Small intestine (tissue), 7 donors: Measurements from ENCODE around the gene GPX3. TPM values are rescaled to one million over a fixed set of nuclear protein-coding genes. Genes with fewer than 3 reads are reported as not detected.
A peak's percentile ranks its signal among the peaks of the same experiment; 100 is the strongest.

Source experiments
- DNase-seq, 2 donors: peaks; one replicate each; pipeline versions ENCODE4 v3.0.0 to v3.0.0-alpha.2; 2013
- FAIRE-seq: peaks from 2 replicates; lab custom pipeline; 2012; peaks lifted over from hg19 to GRCh38; lab: Jason Lieb, UNC
- H3K27ac ChIP-seq, 3 donors: one replicate each; pipeline ENCODE4 v1.5.1; 2013; ENCODE audit warnings: low read length in 2 of 3, mild to moderate bottlenecking in 2 of 3, control low read depth in 1 of 3, inconsistent platforms in 1 of 3, low read depth in 1 of 3, moderate library complexity in 1 of 3
- H3K27me3 ChIP-seq, 3 donors: one replicate each; pipeline ENCODE4 v1.6.1; 2013; ENCODE audit warnings: low read length in 3 of 3, inconsistent platforms in 1 of 3; ENCODE audit not compliant: control insufficient read depth in 3 of 3, insufficient read depth in 3 of 3
- H3K36me3 ChIP-seq, 3 donors: one replicate each; pipeline ENCODE4 v1.6.1; 2013; ENCODE audit warnings: low read length in 3 of 3, inconsistent platforms in 1 of 3, low read depth in 1 of 3, mild to moderate bottlenecking in 1 of 3, moderate library complexity in 1 of 3; ENCODE audit not compliant: control insufficient read depth in 3 of 3, insufficient read depth in 2 of 3
- H3K4me1 ChIP-seq, 3 donors: one replicate each; pipeline ENCODE4 v1.6.1; 2013; ENCODE audit warnings: low read length in 2 of 3, inconsistent platforms in 1 of 3, low read depth in 1 of 3, mild to moderate bottlenecking in 1 of 3, moderate library complexity in 1 of 3; ENCODE audit not compliant: control insufficient read depth in 3 of 3, insufficient read depth in 2 of 3
- H3K4me3 ChIP-seq, 3 donors: one replicate each; pipeline ENCODE4 v1.5.1; 2013; ENCODE audit warnings: low read length in 3 of 3, control low read depth in 1 of 3, inconsistent platforms in 1 of 3, low read depth in 1 of 3, mild to moderate bottlenecking in 1 of 3, moderate library complexity in 1 of 3
- H3K9me3 ChIP-seq, 2 donors: one replicate each; pipeline ENCODE4 v1.6.1; 2013; ENCODE audit warnings: low read depth in 1 of 2, low read length in 1 of 2; ENCODE audit not compliant: control insufficient read depth in 2 of 2, insufficient read depth in 1 of 2
- WGBS, 3 donors: extraction: QIAGEN DNeasy Blood & Tissue Kit; methylation state at CpG; one replicate each; pipeline ENCODE4 v1.1.7; 2013; 5-methylcytosine and 5-hydroxymethylcytosine counted together
- polyA plus RNA-seq, 4 donors: library from polyadenylated mRNA; stranded (reverse) in 3 of 4; unstranded in 1 of 4; fragments of 200-250 nt in 3 of 4; fragments of 120-200 nt in 1 of 4; gene quantifications; one replicate each; pipeline versions ENCODE4 v1.2.1 to v1.2.3, GENCODE V29; 2013
- donor health status: healthy with polysubstance abuse.
- donor health status: control.
- donor health status: control.
- donor health status: Bipolar disorder and iron deficiency.
- donor health status: healthy.

GPX3 gene
- polyA plus RNA-seq, 4 donors, result 19.9 to 1,014 (median 112) TPM

GRCh38 chr5:151030379-151030778, 10.0 kb downstream of the GPX3 start:
- WGBS, 3 donors, result 63 to 85% (median 82%) methylated on average over 4 of the region's 4 CpGs
- H3K27me3 ChIP-seq, result no peaks in the 10 kb centered on the region
- peaks cover 12 to 88% (median 32%) of the 10 kb centered on the region in 3 donors for H3K36me3 ChIP-seq
- no peaks in the 10 kb centered on the region for H3K9me3 ChIP-seq
- no peak overlapping the region for H3K4me3 ChIP-seq
- H3K4me1 ChIP-seq, result no peaks in the 10 kb centered on the region
- H3K27ac ChIP-seq, result peak overlapping the region in 1 of 3 donors; percentile 74
- no peak for FAIRE-seq
- DNase-seq, result no peak

DNA sequence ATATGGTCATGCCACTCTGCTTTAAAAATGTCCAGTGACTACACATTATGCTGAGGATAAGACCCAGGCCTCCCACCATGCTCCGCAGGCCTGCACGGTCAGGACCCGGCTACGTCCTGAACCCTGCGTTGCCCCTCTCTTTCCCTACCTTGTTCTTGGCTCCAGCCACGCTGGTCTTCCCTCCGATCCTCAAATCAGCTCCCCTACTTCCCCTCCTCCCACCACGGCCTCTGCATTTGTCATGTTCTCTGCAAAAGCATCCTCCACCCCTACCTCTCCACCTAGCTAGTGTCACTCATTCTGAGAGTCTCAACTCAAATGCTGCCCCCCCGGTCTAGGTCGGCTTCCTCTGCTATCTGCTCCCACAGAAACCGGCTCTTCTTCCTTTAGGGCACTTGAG, 11.2 kb downstream of the GPX3 start:
- H3K27ac ChIP-seq, result peak overlapping the region in 1 of 3 donors; percentile 74
- FAIRE-seq, result no peak

DNA sequence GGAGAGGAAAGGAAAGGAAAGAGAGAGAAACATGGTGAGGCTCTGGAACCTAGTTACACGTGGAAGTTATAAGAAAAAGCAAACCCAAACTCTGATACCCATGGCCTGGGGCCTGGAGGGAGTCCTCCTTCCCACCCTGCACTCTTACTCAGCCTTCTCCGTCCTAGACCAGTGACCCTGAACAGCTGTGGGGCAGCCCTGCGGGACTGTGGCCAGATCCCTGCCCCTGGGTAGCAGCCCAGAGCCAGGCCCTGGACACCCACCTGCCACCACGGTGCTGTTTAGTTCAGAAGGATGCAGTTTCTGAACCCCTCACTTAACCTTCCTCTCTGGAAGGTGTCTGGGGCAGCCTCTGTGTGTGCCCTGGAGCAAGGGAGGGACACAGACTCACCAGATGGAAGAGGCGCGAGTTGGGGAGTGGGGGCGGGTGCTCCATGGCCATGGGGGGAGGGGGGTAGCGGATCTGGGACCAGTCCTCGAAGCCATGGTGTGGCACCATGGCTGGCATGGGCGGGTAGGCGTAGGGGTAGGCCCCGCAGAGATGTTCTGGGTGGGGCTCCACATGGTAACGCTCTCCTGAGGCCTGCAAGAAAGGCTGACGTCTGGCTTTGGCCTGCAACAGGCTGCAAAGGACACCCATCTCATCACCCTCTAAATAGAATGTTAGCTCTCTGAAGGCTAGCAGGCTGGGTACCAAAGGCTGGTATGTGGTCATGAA, 13.0 kb downstream of the GPX3 start:
- FAIRE-seq (no peak), DNase-seq (no peak)
- no peaks in the 10 kb centered on the region for H3K9me3 ChIP-seq
- no peaks in the 10 kb centered on the region for H3K27me3 ChIP-seq
- peaks cover 34 to 90% (median 50%) of the 10 kb centered on the region in 3 donors for H3K36me3 ChIP-seq
- H3K4me1 ChIP-seq, result no peaks in the 10 kb centered on the region
- no peak overlapping the region for H3K4me3 ChIP-seq
- no peak overlapping the region for H3K27ac ChIP-seq
- 93 to 96% (median 94%) methylated on average over 14 of the region's 14 CpGs for WGBS, 3 donors

More for the DNA sequence above, 11.2 kb downstream of the GPX3 start:
- Histone ChIP-seq H3K4me3 (no peak overlapping the region), H3K36me3 (peaks cover 22 to 90% (median 41%) of the 10 kb centered on the region in 3 donors), H3K4me1 (no peaks in the 10 kb centered on the region), H3K9me3 (no peaks in the 10 kb centered on the region), H3K27me3 (no peaks in the 10 kb centered on the region)
- no peak for DNase-seq
- 89 to 95% (median 93%) methylated on average over 11 of the region's 11 CpGs for WGBS, 3 donors

- Histone ChIP-seq H3K27me3 (no peaks in the 10 kb centered on the region), H3K9me3 (no peaks in the 10 kb centered on the region), H3K4me1 (no peaks in the 10 kb centered on the region), H3K36me3 (peaks cover 40 to 89% (median 54%) of the 10 kb centered on the region in 3 donors), H3K4me3 (no peak overlapping the region), H3K27ac (no peak overlapping the region)
- DNase-seq (no peak), FAIRE-seq (no peak)
- 93 to 94% (median 93%) methylated on average over 19 of the region's 19 CpGs for WGBS, 3 donors
Measured at GRCh38 chr5:151034422-151035379, 14.3 kb downstream of the GPX3 start.

DNA sequence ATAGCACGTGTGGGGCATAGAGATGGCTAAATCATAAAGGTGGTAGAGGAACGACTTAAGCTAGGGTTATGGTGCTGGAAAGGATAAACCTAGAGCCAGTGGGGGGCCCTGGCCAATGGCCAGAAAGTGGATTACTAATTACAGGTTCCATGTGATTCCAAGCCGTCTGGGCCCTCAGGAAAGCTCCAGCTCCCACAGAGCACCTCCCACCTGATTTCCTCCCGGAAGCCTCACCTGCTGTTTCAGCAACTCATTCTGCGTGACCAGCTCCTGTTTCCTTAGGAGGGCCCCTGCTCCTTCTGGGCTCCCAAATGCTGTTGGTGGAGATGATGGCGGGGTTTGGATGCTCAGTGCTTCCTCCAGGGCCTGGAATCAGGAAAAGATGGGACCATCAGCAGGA, 16.2 kb downstream of the GPX3 start:
- peaks cover 46 to 91% (median 56%) of the 10 kb centered on the region in 3 donors for H3K36me3 ChIP-seq
- no peak for FAIRE-seq
- WGBS, 3 donors, result 86 to 91% (median 90%) methylated on average over 6 of the region's 6 CpGs

DNA sequence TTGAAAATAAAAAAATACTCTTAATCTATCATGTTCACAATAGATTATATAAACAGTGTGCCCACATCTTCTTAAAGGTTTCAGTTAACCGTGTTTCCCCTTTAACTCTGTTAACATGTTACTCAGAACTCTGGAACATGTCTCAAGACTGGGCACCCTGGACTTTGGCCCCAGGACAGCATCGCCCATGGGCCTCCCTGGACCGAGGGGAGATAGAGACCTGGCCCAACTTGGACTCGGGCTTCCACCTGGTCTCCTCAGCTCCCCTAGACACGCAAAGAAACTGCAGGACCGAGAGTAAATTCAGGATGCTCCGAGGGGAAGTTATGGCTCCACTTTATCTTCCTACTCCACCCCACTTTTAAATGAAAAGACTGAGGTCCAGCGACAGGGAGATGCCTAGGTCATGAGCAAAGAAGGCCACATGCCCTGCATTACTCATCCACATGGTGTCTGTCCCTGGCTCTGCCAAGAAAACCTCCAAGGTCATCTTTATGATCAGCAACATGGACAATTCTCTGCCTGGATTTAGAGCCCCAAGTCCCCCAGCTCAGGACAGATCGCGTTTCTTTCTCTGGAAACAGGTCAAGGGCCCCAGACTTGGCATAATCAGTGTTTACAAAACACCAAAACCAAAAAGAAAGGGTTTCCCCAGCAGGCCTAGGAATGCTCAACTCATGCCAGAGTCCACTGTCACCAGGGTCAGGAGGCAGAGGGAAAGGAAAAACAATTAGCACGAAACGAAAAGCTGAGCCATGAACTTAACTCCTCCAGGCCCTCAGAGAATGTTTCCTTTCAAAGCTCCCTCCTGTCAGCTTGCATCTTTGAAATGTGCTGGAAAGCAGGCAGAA, 17.4 kb downstream of the GPX3 start:
- H3K9me3 ChIP-seq, result no peaks in the 10 kb centered on the region
- peaks cover 46 to 92% (median 51%) of the 10 kb centered on the region in 3 donors for H3K36me3 ChIP-seq
- H3K27me3 ChIP-seq, result no peaks in the 10 kb centered on the region
- peaks cover 0 to 6% (median 0%) of the 10 kb centered on the region in 3 donors for H3K4me1 ChIP-seq
- WGBS, 3 donors, result 68 to 85% (median 82%) methylated on average over 12 of the region's 12 CpGs
- DNase-seq, result no peak
- no peak for FAIRE-seq
- no peak overlapping the region for H3K4me3 ChIP-seq
- peak overlapping the region in 1 of 3 donors; percentile 65 for H3K27ac ChIP-seq

More for the DNA sequence above, 16.2 kb downstream of the GPX3 start:
- Histone ChIP-seq H3K4me3 (no peak overlapping the region), H3K27ac (no peak overlapping the region), H3K9me3 (no peaks in the 10 kb centered on the region), H3K4me1 (peaks cover 0 to 6% (median 0%) of the 10 kb centered on the region in 3 donors), H3K27me3 (no peaks in the 10 kb centered on the region)
- DNase-seq, result no peak

GRCh38 chr5:151038412-151038745, 18.0 kb downstream of the GPX3 start:
- Histone ChIP-seq H3K27ac (peak overlapping the region in 1 of 3 donors; percentile 65), H3K4me3 (no peak overlapping the region), H3K4me1 (peaks cover 0 to 6% (median 0%) of the 10 kb centered on the region in 3 donors), H3K9me3 (no peaks in the 10 kb centered on the region), H3K36me3 (peaks cover 45 to 92% (median 50%) of the 10 kb centered on the region in 3 donors), H3K27me3 (no peaks in the 10 kb centered on the region)
- FAIRE-seq (no peak), DNase-seq (no peak)
- 74 to 95% (median 87%) methylated on average over 8 of the region's 8 CpGs for WGBS, 3 donors
